GM12878 (cell line): ENCODE measurements around the gene BCL10. TPM values are rescaled to one million over a fixed set of nuclear protein-coding genes. Genes with fewer than 3 reads are reported as not detected.

Experiments used
- ATAC-seq: fragments of 200-7000 bp; cut with Tn5 transposase; 3 replicates; pipeline ENCODE4 v1.9.1; 2020; ENCODE audit warnings: mild to moderate bottlenecking, moderate library complexity
- BruUV-seq: library from RNA; stranded (reverse); fragments of 400-500 nt; replicated peaks from 2 replicates; lab custom pipeline; 2021; lab: Mats Ljungman, UMichigan
- CTCF ChIA-PET: fragments of 300-600 bp; sonication (Branson Sonifier 250); formaldehyde crosslinking; extraction: SDS; loops from one replicate; lab custom pipeline; 2021; ENCODE audit warnings: inconsistent platforms; lab: Yijun Ruan, JAX
- POLR2A ChIA-PET: fragments of 350-600 bp; formaldehyde crosslinking; extraction: SDS; loops from one replicate; lab custom pipeline; 2021; ENCODE audit warnings: inconsistent platforms; lab: Charles Lee
- RAD21 ChIA-PET: fragments of 300-600 bp; sonication (Branson Sonifier 250); formaldehyde crosslinking; loops from one replicate; lab custom pipeline; 2023; ENCODE audit warnings: antibody characterized with exemption; ENCODE audit not compliant: unreplicated experiment; lab: Charles Lee
- SMC1A ChIA-PET: fragments of 300-600 bp; sonication (Branson Sonifier 250); formaldehyde crosslinking; loops from one replicate; lab custom pipeline; 2023; ENCODE audit not compliant: unreplicated experiment, uncharacterized antibody; lab: Charles Lee
- DNase-seq: peaks from one replicate; pipeline ENCODE4 v3.0.0-alpha.2; 2011; ENCODE audit warnings: low read depth, low spot score
- FAIRE-seq: peaks from 3 replicates; lab custom pipeline; 2011; peaks lifted over from hg19 to GRCh38; lab: Jason Lieb, UNC
- H2AFZ ChIP-seq: 2 replicates; pipeline ENCODE4 v1.6.0; 2011; ENCODE audit warnings: low read depth, low read length, control low read depth; ENCODE audit not compliant: control insufficient read depth
- H3K27ac ChIP-seq: 2 replicates; pipeline ENCODE4 v1.5.1; 2011; ENCODE audit warnings: control low read depth; ENCODE audit not compliant: control insufficient read depth, insufficient read depth
- H3K27me3 ChIP-seq, 2 experiments: replicated peaks in 1 of 2; 2 replicates each; pipeline versions ENCODE4 v1.6.0 to v1.6.1; 2011; ENCODE audit warnings: low read length in 1 of 2; ENCODE audit not compliant: control insufficient read depth in 2 of 2, insufficient read depth in 2 of 2
- H3K36me3 ChIP-seq, 2 experiments: 2 replicates each; pipeline ENCODE4 v1.5.1; 2011; ENCODE audit warnings: low read length in 1 of 2; ENCODE audit not compliant: control insufficient read depth in 2 of 2, insufficient read depth in 2 of 2
- H3K4me1 ChIP-seq: 2 replicates; pipeline ENCODE4 v1.6.1; 2011; ENCODE audit warnings: mild to moderate bottlenecking, low read length, moderate library complexity, mixed read lengths; ENCODE audit not compliant: control insufficient read depth, insufficient read depth
- H3K4me2 ChIP-seq: 2 replicates; pipeline ENCODE4 v1.6.0; 2011; ENCODE audit warnings: control low read depth; ENCODE audit not compliant: control insufficient read depth, insufficient read depth
- H3K4me3 ChIP-seq: fragments of 200-600 bp; sonication (generic); 2 replicates; pipeline ENCODE4 v1.5.1; 2016
- H3K79me2 ChIP-seq: 2 replicates; pipeline ENCODE4 v1.6.0; 2011; ENCODE audit warnings: low read length; ENCODE audit not compliant: control insufficient read depth, insufficient read depth
- H3K9ac ChIP-seq: 2 replicates; pipeline ENCODE4 v1.8.0; 2011; ENCODE audit warnings: low read length, control low read depth, mixed read lengths; ENCODE audit not compliant: control insufficient read depth, insufficient read depth
- H3K9me3 ChIP-seq: replicated peaks from 3 replicates; pipeline ENCODE4 v1.5.1; 2011; ENCODE audit warnings: mild to moderate bottlenecking, low read length; ENCODE audit not compliant: control insufficient read depth, insufficient read depth
- H4K20me1 ChIP-seq: 2 replicates; pipeline ENCODE4 v1.6.0; 2011; ENCODE audit not compliant: control insufficient read depth, insufficient read depth
- HCFC1 ChIP-seq: fragments of 150-350 bp; IDR thresholded peaks from 2 replicates; pipeline ENCODE4 v1.6.1; 2014; ENCODE audit warnings: low read length
- MXI1 ChIP-seq: fragments of 150-350 bp; IDR thresholded peaks from 2 replicates; pipeline ENCODE4 v1.6.1; 2011; ENCODE audit warnings: low read depth, mild to moderate bottlenecking, inconsistent platforms, low read length, improper control_type of control experiment
- RAD21 ChIP-seq: IDR thresholded peaks from 2 replicates; pipeline ENCODE4 v1.6.1; 2011; ENCODE audit warnings: mild to moderate bottlenecking, low read depth, low read length, moderate library complexity; ENCODE audit not compliant: insufficient read depth
- RELA ChIP-seq: fragments of 450-650 bp; IDR thresholded peaks from 2 replicates; pipeline ENCODE4 v1.8.0; 2014; ENCODE audit warnings: borderline replicate concordance; ENCODE audit not compliant: partially characterized antibody
- STAT3 ChIP-seq: IDR thresholded peaks from 2 replicates; pipeline ENCODE4 v1.6.1; 2011; ENCODE audit warnings: low read depth, low read length, improper control_type of control experiment
- WGBS: methylation state at CpG from one replicate; pipeline ENCODE4 v1.1.6; 2016; ENCODE audit warnings: low lambda C conversion rate; ENCODE audit not compliant: insufficient replicate concordance, insufficient coverage; ENCODE audit errors: missing lambda C conversion rate; 5-methylcytosine and 5-hydroxymethylcytosine counted together
- in situ Hi-C: fragments of 300-500 bp; cut with MboI; formaldehyde crosslinking; loops from 9 replicates; pipeline ENCODE4 v1.14.3; 2018; ENCODE audit warnings: mixed read lengths
- intact Hi-C: fragments of 100-400 bp; cut with micrococcal nuclease; formaldehyde crosslinking; loops from one replicate; pipeline ENCODE4 v1.14.2; 2022; ENCODE audit not compliant: unreplicated experiment
- polyA plus RNA-seq, 11 experiments: library from polyadenylated mRNA; depleted of rRNA in 4 of 11; unstranded in 6 of 11; stranded (reverse) in 5 of 11; fragments of >200 nt; fragmentation: Nextera tagmentation in 4 of 11; fragmentation: Illumina TruSeq in 1 of 11; extraction: Ambion mirVana in 4 of 11; extraction: Trizol in 1 of 11; gene quantifications; 1 replicate in 1 of 11; 2 replicates in 10 of 11; pipeline versions ENCODE4 v1.2.1 to v1.2.3, GENCODE V29; 2011 to 2016; ENCODE audit warnings: inconsistent platforms in 2 of 11, missing spikeins in 2 of 11, low read depth in 1 of 11
- total RNA-seq, 4 experiments: library from RNA; depleted of rRNA in 3 of 4; stranded (reverse); fragments of >200 nt in 3 of 4; fragmentation: Illumina TruSeq in 1 of 4; extraction: Trizol in 1 of 4; gene quantifications; 2 replicates each; pipeline versions ENCODE4 v1.2.1 to v1.2.3, GENCODE V29; 2013 to 2021
- TF ChIP-seq, protein P1 (sequence below): IDR thresholded peaks from 2 replicates; pipeline ENCODE4 v1.6.1; 2012; ENCODE audit warnings: low read depth, low read length, improper control_type of control experiment
- TF ChIP-seq, protein P2 (sequence below), 3 experiments: IDR thresholded peaks in 2 of 3; conservative IDR thresholded peaks in 1 of 3; 2 replicates each; pipeline ENCODE4 v1.5.1; 2011; ENCODE audit warnings: low read depth in 3 of 3, low read length in 3 of 3, mild to moderate bottlenecking in 3 of 3, control low read depth in 2 of 3, moderate library complexity in 2 of 3, inconsistent platforms in 1 of 3, mixed read lengths in 1 of 3; ENCODE audit not compliant: control insufficient read depth in 2 of 3, insufficient read depth in 1 of 3; ENCODE audit errors: extremely low read depth in 1 of 3

The BCL10 gene
- total and polyA plus RNA-seq, 10 of the 15 experiments (the other 5 are each of a cell fraction or from before 2014, with no cell fraction given), result 10.6 to 35.2 (median 19.5) TPM

DNA sequence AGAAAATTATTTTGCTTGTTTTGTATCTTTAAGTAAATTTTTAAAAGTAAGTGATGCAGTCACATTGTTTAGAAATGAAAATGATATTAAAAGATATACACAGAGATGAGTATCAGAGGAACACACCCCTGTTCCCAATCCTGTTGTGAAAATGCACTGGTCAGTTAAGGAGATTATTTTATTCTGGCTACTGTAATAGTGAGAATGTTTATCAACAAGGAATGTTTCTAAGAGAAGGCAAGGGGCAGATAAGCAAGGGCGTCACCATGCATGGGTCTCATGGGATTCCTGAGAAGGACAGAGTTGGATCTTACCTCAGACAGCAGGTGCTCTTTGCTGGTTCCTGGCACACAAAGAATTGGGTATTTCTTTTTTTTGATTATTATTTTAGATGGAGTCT is 38.8 kb downstream of the BCL10 start (continued):
- no peak for TF ChIP-seq HCFC1
- no peak for TF ChIP-seq STAT3
- TF ChIP-seq, protein P1, sequence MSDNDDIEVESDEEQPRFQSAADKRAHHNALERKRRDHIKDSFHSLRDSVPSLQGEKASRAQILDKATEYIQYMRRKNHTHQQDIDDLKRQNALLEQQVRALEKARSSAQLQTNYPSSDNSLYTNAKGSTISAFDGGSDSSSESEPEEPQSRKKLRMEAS, result no peak
- no peak for TF ChIP-seq MXI1
- TF ChIP-seq, all 136 proteins: peak for 0

DNA sequence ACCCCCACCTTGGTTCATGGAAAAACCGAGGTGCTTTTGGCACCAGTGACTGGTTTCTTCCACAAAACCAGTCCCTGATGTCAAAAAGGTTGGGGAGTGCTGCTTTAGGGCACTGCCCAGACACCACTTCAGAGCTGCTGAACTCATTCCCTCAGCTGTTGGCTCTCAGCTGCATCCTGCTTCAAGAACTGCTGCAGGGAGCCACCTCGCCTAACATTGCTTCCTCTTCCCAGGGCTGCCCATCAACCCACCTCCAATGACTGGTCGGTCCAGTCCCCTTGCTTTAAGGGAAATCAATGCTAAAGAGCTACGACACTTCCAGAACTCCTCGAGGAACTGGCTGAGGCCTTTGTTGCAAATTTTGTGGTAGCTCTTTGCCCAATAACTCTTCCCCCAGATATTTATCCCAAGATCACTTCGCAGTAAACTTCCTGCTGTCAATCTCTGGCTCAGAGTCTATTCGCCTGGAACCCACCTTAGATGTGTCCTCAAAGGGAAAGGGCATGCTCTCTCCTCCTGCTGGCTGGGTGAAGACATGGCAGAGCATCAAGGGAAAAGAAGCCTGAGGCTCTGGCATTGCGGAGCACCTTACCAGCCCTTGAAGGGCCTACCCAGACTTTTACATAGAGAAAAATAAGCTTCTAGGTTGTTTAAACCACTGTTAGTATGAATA is 46.0 kb downstream of the BCL10 start:
- TF ChIP-seq RELA, result no peak
- TF ChIP-seq, protein P2, sequence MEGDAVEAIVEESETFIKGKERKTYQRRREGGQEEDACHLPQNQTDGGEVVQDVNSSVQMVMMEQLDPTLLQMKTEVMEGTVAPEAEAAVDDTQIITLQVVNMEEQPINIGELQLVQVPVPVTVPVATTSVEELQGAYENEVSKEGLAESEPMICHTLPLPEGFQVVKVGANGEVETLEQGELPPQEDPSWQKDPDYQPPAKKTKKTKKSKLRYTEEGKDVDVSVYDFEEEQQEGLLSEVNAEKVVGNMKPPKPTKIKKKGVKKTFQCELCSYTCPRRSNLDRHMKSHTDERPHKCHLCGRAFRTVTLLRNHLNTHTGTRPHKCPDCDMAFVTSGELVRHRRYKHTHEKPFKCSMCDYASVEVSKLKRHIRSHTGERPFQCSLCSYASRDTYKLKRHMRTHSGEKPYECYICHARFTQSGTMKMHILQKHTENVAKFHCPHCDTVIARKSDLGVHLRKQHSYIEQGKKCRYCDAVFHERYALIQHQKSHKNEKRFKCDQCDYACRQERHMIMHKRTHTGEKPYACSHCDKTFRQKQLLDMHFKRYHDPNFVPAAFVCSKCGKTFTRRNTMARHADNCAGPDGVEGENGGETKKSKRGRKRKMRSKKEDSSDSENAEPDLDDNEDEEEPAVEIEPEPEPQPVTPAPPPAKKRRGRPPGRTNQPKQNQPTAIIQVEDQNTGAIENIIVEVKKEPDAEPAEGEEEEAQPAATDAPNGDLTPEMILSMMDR (IDR thresholded peaks at IDR 0.05 in 2 of 3, conservative IDR thresholded peaks at IDR 0.05 in 1 of 3; ENCODE audit: control insufficient read depth in 2 of 3, extremely low read depth in 1 of 3, insufficient read depth in 1 of 3, low read depth in 3 of 3, low read length in 3 of 3), result peak; percentile 4 to 38 (median 29); a peak in 2 of 6 replicates
- TF ChIP-seq RAD21, result peak; percentile 23; the same call in 1 of the 2 replicates
- Histone ChIP-seq H3K4me1 (no peaks in the 10 kb centered on the region), H3K36me3 (no peaks in the 10 kb centered on the region), H4K20me1 (no peaks in the 10 kb centered on the region), H3K27ac (no peak overlapping the region), H3K79me2 (no peaks in the 10 kb centered on the region), H3K4me3 (no peak overlapping the region), H3K4me2 (no peak overlapping the region), H3K27me3 (no peaks in the 10 kb centered on the region; a peak in 1 of 4 replicates), H2AFZ (no peak overlapping the region), H3K9ac (no peak overlapping the region), H3K9me3 (no peaks in the 10 kb centered on the region)
- ATAC-seq (peak; percentile 55), DNase-seq (no peak), FAIRE-seq (no peak)
- intact Hi-C loops (no loop called here), in situ Hi-C loops (no loop called here)
- RAD21 ChIA-PET, result interaction anchor here (1.0 to 1.3 kb wide), 2 partner anchors 10 to 24 kb away, joined by 3 read pairs; no protein-coding TSS in a partner anchor
- SMC1A ChIA-PET, result interaction anchor here (0.6 to 1.4 kb wide), 2 partner anchors 9 to 1664 kb away, joined by 3 read pairs; no protein-coding TSS in a partner anchor
- CTCF ChIA-PET, result interaction anchor here (0.6 to 4.1 kb wide), 5 partner anchors 10 to 288 kb away, joined by 3 to 17 read pairs (median 6); partner anchors contain the start of gene C1orf52
- no TSS peak for BruUV-seq
- POLR2A ChIA-PET, result no interaction called here
- WGBS, result 29% methylated on average over 8 of the region's 8 CpGs
